ENCODE data around the gene KIAA1671. TPM values are rescaled to one million over a fixed set of nuclear protein-coding genes. Genes with fewer than 3 reads are reported as not detected.
"Not testable (repeated sequence)": the region's sequence is repeated elsewhere in the genome, so short reads cannot be mapped to it uniquely, and the experiment has no call there.

The KIAA1671 gene
- 9.6 and 9.8 TPM in 2 replicates for total RNA-seq (2014; rRNA removed; shearing (Covaris generic))

DNA sequence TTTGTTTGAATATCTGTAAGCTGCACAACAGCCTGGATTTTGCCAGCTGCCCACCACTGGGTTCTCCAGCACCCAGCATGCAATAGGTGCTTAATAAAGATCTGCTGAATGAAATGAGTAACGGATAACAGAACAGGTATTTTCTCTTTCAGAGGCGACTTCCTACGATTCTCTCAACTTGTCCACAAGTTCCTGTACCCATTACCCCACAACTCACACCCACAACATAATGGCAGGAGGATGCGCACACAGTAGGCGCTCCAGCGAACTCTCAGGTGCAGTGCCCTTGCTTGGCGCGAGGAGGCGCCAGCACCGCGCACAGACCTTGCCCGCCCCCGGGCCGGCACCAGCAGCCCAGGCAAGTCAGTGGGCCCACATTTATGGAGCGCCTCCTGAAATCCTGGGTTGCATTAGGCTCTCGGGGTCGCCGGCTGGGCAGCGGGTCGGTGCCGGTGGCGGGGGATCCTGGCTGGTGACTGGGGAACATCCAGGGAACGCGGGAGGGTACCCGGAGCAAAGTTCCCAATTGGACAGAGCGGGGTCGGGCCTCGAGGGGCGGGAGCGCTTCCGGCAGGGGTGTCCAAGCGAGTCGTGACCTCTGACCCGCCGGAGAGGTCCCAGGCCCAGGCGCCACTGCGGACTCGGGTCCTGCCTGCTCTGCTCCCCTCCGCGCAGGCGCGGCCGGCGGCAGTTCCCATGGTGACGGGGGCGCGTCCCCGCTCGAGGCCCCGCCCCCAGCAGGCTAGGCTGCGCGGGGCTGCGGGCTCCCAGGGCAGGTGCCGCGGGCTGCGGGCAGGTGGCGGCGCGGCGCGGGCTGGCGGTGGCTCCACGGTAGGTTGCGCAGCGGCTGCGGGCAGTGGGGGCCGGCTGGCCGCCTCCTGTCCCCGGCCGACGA lies at the start of gene KIAA1671:
Gene KIAA1671, plus strand, starts transcription at position 775 of the 895 bp plus-strand sequence. CDS start 75,284 bp downstream, outside the sequence.
- peak; percentile 85 for DNase-seq (ENCODE audit: low spot score)
- in situ Hi-C loops (cut with HindIII; ENCODE audit: low sequenced_read_pairs): no loop called here

- in situ Hi-C loops (cut with HindIII; ENCODE audit: low sequenced_read_pairs): no loop called here
These were observed 46.6 kb upstream of the KIAA1671 start for GRCh38 chr22:24905909-24906308.

DNA sequence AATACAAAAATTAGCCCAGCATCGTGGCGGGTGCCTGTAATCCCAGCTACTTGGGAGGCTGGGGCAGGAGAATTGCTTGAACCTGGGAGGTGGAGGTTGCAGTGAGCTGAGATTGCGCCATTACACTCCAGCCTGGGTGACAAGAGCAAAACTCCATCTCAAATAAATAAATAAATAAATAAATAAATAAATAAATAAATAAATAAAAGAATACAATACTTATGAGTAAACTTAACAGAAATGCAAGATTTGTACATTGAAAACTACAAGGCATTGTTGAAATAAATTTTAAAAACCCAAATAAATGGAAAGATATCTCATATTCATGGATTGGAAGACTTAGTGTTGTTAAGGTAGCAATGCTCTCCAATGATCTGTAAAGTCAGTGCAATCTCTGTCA lies 45.4 kb upstream of the KIAA1671 start:
- in situ Hi-C loops (cut with HindIII; ENCODE audit: low sequenced_read_pairs); DNase-seq (ENCODE audit: low spot score): not testable (repeated sequence)

More at GRCh38 chr22:24905909-24906308, 46.6 kb upstream of the KIAA1671 start:
- DNase-seq (ENCODE audit: low spot score): no peak

DNA sequence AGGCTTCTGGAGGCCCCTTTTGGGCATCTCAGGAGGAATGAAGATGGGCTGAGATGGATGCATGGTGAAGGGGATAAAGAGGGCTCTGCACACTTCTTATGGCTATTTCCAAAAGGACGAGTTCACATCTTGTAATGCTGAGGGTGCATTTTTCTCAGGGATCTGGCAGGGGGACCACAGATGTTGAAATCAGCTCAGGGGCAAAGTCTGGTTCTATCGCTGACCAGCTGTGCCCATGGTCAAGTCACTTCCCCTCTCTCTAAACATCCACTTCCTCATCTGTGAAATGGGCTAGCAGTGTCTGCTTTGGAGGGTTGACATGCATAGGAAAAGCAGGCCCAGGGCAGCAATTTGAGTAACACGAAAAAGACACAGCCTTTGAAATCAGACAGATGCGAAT lies 32.5 kb upstream of the KIAA1671 start:
- in situ Hi-C loops (cut with HindIII; ENCODE audit: low sequenced_read_pairs): no loop called here
- no peak for DNase-seq (ENCODE audit: low spot score)

DNA sequence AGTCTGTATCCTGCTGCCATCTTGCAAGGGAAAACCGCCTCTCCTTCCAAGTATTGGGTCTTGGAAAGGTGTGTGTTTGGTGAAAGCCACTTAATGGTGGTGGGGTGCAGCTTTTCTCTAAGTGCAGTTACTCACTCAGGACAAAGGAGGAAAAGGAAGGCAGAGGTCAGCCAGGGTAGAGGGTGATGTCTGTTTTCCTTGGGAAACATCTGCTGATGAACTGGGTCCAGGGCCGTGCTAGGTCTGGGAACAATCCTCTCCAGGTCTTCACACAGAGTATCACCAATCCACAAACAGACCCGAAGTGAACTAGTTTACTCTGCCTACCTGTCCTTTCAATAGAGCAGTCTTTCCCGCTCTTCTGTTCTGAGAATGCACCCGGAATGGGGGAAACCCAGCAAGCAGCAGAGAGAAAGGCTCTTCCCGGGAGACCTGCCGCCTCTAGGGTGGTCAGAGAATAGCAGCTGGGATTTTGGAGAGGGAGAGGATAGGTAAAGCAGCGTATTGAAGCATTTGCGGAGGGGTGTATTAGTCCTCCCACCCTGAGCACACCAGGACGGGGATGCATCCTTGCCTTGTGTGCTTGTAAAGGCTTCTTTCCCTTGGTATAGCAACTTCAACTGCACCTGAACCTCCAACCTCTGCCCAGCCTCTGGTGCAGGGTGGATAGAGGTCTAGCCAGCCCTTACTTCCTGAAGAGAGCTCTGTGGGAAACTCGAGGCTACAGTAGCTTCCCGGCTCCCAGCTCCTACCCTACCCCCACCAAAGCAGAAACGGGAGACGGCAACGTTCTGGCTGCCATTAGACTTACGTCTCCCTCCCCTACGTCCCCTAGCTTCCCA lies 26.7 kb upstream of the KIAA1671 start:
- in situ Hi-C loops (cut with HindIII; ENCODE audit: low sequenced_read_pairs): loop anchor here (25.0 kb wide), 1 partner anchor 111 kb away; no protein-coding TSS in a partner anchor
- no peak for DNase-seq (ENCODE audit: low spot score)

GRCh38 chr22:24926428-24926725 lies 26.1 kb upstream of the KIAA1671 start:
- in situ Hi-C loops (cut with HindIII; ENCODE audit: low sequenced_read_pairs): loop anchor here (25.0 kb wide), 1 partner anchor 111 kb away; no protein-coding TSS in a partner anchor
- DNase-seq (ENCODE audit: low spot score): no peak

- DNase-seq (ENCODE audit: low spot score): no peak
- in situ Hi-C loops (cut with HindIII; ENCODE audit: low sequenced_read_pairs): loop anchor here (25.0 kb wide), 1 partner anchor 110 kb away; no protein-coding TSS in a partner anchor
These were observed 25.5 kb upstream of the KIAA1671 start for GRCh38 chr22:24926849-24927579.

- in situ Hi-C loops (cut with HindIII; ENCODE audit: low sequenced_read_pairs): loop anchor here (25.0 kb wide), 1 partner anchor 109 kb away; no protein-coding TSS in a partner anchor
- no peak for DNase-seq (ENCODE audit: low spot score)
These were observed 24.2 kb upstream of the KIAA1671 start for GRCh38 chr22:24928322-24928721.

DNA sequence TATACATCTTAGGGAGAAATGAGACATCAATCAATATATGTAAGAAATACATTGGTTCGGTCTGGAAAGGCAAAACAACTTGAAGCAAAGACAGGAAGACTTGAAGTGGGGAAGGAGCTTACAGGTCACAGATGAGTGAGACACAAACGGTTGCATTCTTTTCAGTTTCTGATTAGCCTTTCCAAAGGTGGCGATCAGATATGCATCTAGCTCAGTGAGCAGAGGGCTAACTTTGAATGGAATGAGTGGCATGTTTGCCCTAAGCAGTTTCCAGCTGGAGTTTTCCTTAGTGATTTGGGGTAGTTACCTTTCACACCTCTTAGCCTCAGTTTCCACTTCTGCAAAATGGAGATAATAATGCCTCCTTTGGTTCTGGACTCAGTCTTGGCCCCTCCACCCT lies 21.8 kb upstream of the KIAA1671 start:
- DNase-seq (ENCODE audit: low spot score): no peak
- in situ Hi-C loops (cut with HindIII; ENCODE audit: low sequenced_read_pairs): loop anchor here (25.0 kb wide), 1 partner anchor 107 kb away; no protein-coding TSS in a partner anchor

- in situ Hi-C loops (cut with HindIII; ENCODE audit: low sequenced_read_pairs): loop anchor here (25.0 kb wide), 1 partner anchor 101 kb away; no protein-coding TSS in a partner anchor
- DNase-seq (ENCODE audit: low spot score): no peak
These were observed 16.6 kb upstream of the KIAA1671 start for GRCh38 chr22:24935771-24936483.

- peak; percentile 8 for DNase-seq (ENCODE audit: low spot score)
- in situ Hi-C loops (cut with HindIII; ENCODE audit: low sequenced_read_pairs): loop anchor here (25.0 kb wide), 1 partner anchor 100 kb away; no protein-coding TSS in a partner anchor
These were observed 15.4 kb upstream of the KIAA1671 start for GRCh38 chr22:24937114-24937513.

- in situ Hi-C loops (cut with HindIII; ENCODE audit: low sequenced_read_pairs): loop anchor here (25.0 kb wide), 1 partner anchor 98 kb away; no protein-coding TSS in a partner anchor
- DNase-seq (ENCODE audit: low spot score): peak; percentile 67
These were observed 13.7 kb upstream of the KIAA1671 start for GRCh38 chr22:24938741-24939341.

DNA sequence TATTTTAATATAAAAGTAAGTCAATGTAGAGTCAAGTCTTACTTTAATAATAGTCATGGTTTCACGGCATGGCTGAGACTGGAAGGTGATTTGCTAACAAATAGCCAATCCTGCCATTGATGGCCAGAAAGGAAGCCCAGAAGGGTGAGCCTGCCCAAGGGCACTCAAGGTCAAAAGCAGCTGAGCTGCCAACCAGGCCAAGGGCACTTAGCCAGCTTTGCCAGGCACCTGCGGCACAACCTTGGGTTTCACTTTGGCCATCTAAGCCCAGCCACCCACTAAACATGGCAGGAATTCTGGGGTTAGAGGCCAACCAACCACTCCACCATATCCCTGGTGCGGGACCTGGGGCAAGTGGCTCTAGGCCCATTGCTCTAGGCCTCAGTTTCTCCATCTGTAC lies 10.2 kb upstream of the KIAA1671 start:
- no peak for DNase-seq (ENCODE audit: low spot score)
- in situ Hi-C loops (cut with HindIII; ENCODE audit: low sequenced_read_pairs): loop anchor here (25.0 kb wide), 1 partner anchor 95 kb away; no protein-coding TSS in a partner anchor

GRCh38 chr22:24944217-24944937 lies 8.1 kb upstream of the KIAA1671 start:
- in situ Hi-C loops (cut with HindIII; ENCODE audit: low sequenced_read_pairs): loop anchor here (25.0 kb wide), 1 partner anchor 93 kb away; no protein-coding TSS in a partner anchor
- no peak for DNase-seq (ENCODE audit: low spot score)

DNA sequence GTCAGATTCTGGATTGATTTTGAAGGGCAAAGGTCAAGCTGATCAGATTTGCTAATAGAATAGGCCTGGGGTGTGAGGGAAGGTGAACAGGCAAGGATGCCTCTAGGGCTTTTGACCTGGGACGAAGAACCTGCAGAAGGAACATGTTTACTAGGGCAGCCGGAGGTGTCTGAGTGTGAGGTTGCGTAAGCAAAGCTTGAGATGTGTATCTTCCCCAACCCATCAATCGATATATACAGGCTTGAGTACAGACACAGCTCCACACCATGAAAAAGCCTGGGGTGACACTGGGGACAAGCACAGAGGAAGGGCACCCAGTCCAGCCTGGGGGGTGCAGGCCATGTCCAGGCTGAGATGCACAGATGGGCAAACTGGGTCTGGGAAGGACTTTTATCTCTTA lies 7.1 kb upstream of the KIAA1671 start:
- DNase-seq (ENCODE audit: low spot score): no peak
- in situ Hi-C loops (cut with HindIII; ENCODE audit: low sequenced_read_pairs): loop anchor here (25.0 kb wide), 1 partner anchor 92 kb away; no protein-coding TSS in a partner anchor

DNA sequence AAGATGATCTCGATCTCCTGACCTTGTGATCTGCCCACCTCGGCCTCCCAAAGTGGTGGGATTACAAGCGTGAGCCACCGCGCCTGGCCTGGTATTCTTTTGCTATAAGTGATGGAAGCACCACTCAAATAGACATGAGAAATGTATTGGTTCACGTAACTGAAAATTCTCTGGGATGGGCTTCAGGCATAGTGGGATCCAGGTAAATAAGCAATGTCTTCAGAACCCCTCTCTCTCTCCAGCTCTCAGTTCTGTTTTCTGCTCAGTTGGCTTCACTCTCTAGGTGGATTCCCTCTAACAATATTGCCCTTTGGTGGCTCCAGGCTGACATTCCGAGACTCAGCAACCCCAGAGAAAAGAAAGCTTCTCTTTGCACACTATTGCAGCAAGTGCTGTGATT lies 5.1 kb upstream of the KIAA1671 start:
- in situ Hi-C loops (cut with HindIII; ENCODE audit: low sequenced_read_pairs): loop anchor here (25.0 kb wide), 1 partner anchor 90 kb away; no protein-coding TSS in a partner anchor

DNA sequence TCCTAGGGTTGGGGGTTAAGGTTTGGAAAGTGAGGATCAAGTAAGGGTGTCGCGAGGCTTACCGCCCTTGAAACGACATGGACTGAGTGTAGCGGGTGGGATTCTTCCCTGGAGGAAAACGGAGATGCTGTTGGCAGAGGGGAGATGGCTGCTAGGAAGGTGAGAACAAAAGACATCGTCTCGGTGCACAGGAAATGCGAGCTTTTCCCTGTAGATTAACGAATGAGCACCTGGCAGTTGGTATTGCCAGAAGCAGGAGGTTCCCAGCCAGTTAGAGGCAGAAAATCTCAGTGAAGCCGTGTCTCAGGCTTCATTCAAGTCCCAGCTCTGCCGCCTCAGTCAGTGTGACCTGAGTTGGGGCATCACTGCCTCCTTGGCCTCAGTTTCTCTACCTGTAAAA lies 4.6 kb upstream of the KIAA1671 start:
- in situ Hi-C loops (cut with HindIII; ENCODE audit: low sequenced_read_pairs): loop anchor here (25.0 kb wide), 1 partner anchor 89 kb away; no protein-coding TSS in a partner anchor
- DNase-seq (ENCODE audit: low spot score): no peak

More for the DNA sequence above, 5.1 kb upstream of the KIAA1671 start:
- DNase-seq (ENCODE audit: low spot score): no peak

Data from G401 (cell line).